Neural cell (in vitro differentiated cells): ENCODE results near the gene FGF12. TPM values are rescaled to one million over a fixed set of nuclear protein-coding genes. Genes with fewer than 3 reads are reported as not detected.

Experiments used
- H2AFZ ChIP-seq: fragments of 200-600, 300-800 bp; sonication (generic), shearing (Covaris generic); 2 replicates; pipeline ENCODE4 v1.6.0; 2014; ENCODE audit warnings: low read depth, mild to moderate bottlenecking, antibody characterized with exemption, low read length, moderate library complexity
- H3F3A ChIP-seq: fragments of 200-600 bp; shearing (Covaris generic); 2 replicates; pipeline ENCODE4 v1.6.1; 2016; ENCODE audit warnings: mild to moderate bottlenecking, moderate library complexity, mixed read lengths, antibody characterized with exemption, low read length; ENCODE audit not compliant: insufficient read depth, poor library complexity, severe bottlenecking
- H3K27ac ChIP-seq: fragments of 200-600, 300-800 bp; sonication (generic), shearing (Covaris generic); 2 replicates; pipeline ENCODE4 v1.5.1; 2014; ENCODE audit warnings: mild to moderate bottlenecking, low read length, moderate library complexity
- H3K27me3 ChIP-seq: fragments of 300-800, 200-600 bp; sonication (generic), shearing (Covaris generic); 2 replicates; pipeline ENCODE4 v1.6.0; 2014; ENCODE audit warnings: mild to moderate bottlenecking, low read depth, low read length, moderate library complexity; ENCODE audit not compliant: insufficient read depth
- H3K36me3 ChIP-seq: fragments of 300-800, 200-600 bp; sonication (generic), shearing (Covaris generic); 2 replicates; pipeline ENCODE4 v1.5.1; 2014; ENCODE audit warnings: mild to moderate bottlenecking, antibody characterized with exemption, low read length, moderate library complexity; ENCODE audit not compliant: insufficient read depth
- H3K4me2 ChIP-seq: fragments of 300-800, 200-600 bp; sonication (generic), shearing (Covaris generic); 2 replicates; pipeline ENCODE4 v1.6.0; 2014; ENCODE audit warnings: mild to moderate bottlenecking, low read length
- H3K4me3 ChIP-seq: fragments of 300-800, 200-600 bp; sonication (generic), shearing (Covaris generic); 2 replicates; pipeline ENCODE4 v1.5.1; 2014; ENCODE audit warnings: mild to moderate bottlenecking, low read length, moderate library complexity
- H3K79me2 ChIP-seq: fragments of 200-600 bp; shearing (Covaris generic); replicated peaks from 2 replicates; pipeline ENCODE4 v1.6.0; 2014; ENCODE audit warnings: mild to moderate bottlenecking, low read length, moderate library complexity; ENCODE audit not compliant: insufficient read depth
- H3K9ac ChIP-seq: fragments of 300-800, 200-600 bp; sonication (generic), shearing (Covaris generic); 2 replicates; pipeline ENCODE4 v1.6.1; 2016; ENCODE audit warnings: mild to moderate bottlenecking, low read length, mixed read lengths
- H3K9me2 ChIP-seq: fragments of 200-600 bp; shearing (Covaris generic); 2 replicates; pipeline ENCODE4 v1.6.1; 2016; ENCODE audit warnings: mild to moderate bottlenecking, low read length, mixed read lengths; ENCODE audit not compliant: insufficient read depth
- H3K9me3 ChIP-seq: fragments of 200-600, 300-800 bp; sonication (generic), shearing (Covaris generic); 2 replicates; pipeline ENCODE4 v1.6.1; 2016; ENCODE audit warnings: mild to moderate bottlenecking, mixed run types, low read length, moderate library complexity, mixed read lengths
- H4K20me1 ChIP-seq: fragments of 200-600 bp; shearing (Covaris generic); 2 replicates; pipeline ENCODE4 v1.6.1; 2016; ENCODE audit warnings: mild to moderate bottlenecking, mixed run types; ENCODE audit not compliant: insufficient read depth
- CTCF ChIP-seq: fragments of 450-650 bp; IDR thresholded peaks from 2 replicates; pipeline ENCODE4 v1.5.1; 2014; ENCODE audit warnings: antibody characterized with exemption, mild to moderate bottlenecking, moderate library complexity; ENCODE audit not compliant: poor library complexity, severe bottlenecking
- EP300 ChIP-seq: fragments of 450-650 bp; conservative IDR thresholded peaks from 2 replicates; pipeline ENCODE4 v1.6.1; 2014; ENCODE audit warnings: antibody characterized with exemption, mild to moderate bottlenecking, moderate library complexity; ENCODE audit not compliant: poor library complexity, severe bottlenecking
- MXI1 ChIP-seq: fragments of 450-650 bp; conservative IDR thresholded peaks from 2 replicates; pipeline ENCODE4 v1.6.1; 2014; ENCODE audit warnings: antibody characterized with exemption, mild to moderate bottlenecking; ENCODE audit not compliant: poor library complexity, severe bottlenecking
- POLR2AphosphoS5 ChIP-seq: IDR thresholded peaks from 2 replicates; pipeline ENCODE4 v1.6.1; 2012
- RAD21 ChIP-seq: fragments of 450-650 bp; conservative IDR thresholded peaks from 2 replicates; pipeline ENCODE4 v1.6.1; 2014; ENCODE audit warnings: antibody characterized with exemption, mild to moderate bottlenecking, moderate library complexity
- REST ChIP-seq: IDR thresholded peaks from 2 replicates; pipeline ENCODE4 v1.6.1; 2012; ENCODE audit warnings: borderline replicate concordance
- TAF1 ChIP-seq: IDR thresholded peaks from 2 replicates; pipeline ENCODE4 v1.6.1; 2012; ENCODE audit warnings: low read depth
- polyA plus RNA-seq: library from polyadenylated mRNA; depleted of rRNA; stranded (reverse); fragments of >200 nt; gene quantifications from 2 replicates; pipeline ENCODE4 v1.2.3, GENCODE V29; 2014

The FGF12 gene
- polyA plus RNA-seq, 1 donor from 2014 or later = 4.8 TPM

- no peak for TF ChIP-seq POLR2AphosphoS5
- TF ChIP-seq TAF1 = no peak
- TF ChIP-seq EP300 = no peak
- TF ChIP-seq RAD21 = no peak
- TF ChIP-seq REST = no peak
- no peak for TF ChIP-seq CTCF
- TF ChIP-seq MXI1 = no peak
- Histone ChIP-seq H3K9me2 (no peaks in the 10 kb centered on the region), H3K4me2 (no peak overlapping the region), H4K20me1 (no peaks in the 10 kb centered on the region), H2AFZ (no peak overlapping the region), H3K9ac (no peak overlapping the region), H3K9me3 (no peaks in the 10 kb centered on the region), H3K27ac (no peak overlapping the region), H3K36me3 (no peaks in the 10 kb centered on the region), H3K4me3 (no peak overlapping the region), H3K79me2 (no peaks in the 10 kb centered on the region), H3F3A (no peaks in the 10 kb centered on the region), H3K27me3 (peaks cover 8% of the 10 kb centered on the region)
These were observed 310.3 kb downstream of the FGF12 start for GRCh38 chr3:192417017-192417416.

- H3K27ac ChIP-seq = no peak overlapping the region
- H3K9ac ChIP-seq = no peak overlapping the region
- H2AFZ ChIP-seq = no peak overlapping the region
- H3K79me2 ChIP-seq = no peaks in the 10 kb centered on the region
- H3F3A ChIP-seq = no peaks in the 10 kb centered on the region
- H3K9me2 ChIP-seq = no peaks in the 10 kb centered on the region
- H3K4me3 ChIP-seq = no peak overlapping the region
- H4K20me1 ChIP-seq = no peaks in the 10 kb centered on the region
- peaks cover 43% of the 10 kb centered on the region for H3K27me3 ChIP-seq
- no peaks in the 10 kb centered on the region for H3K9me3 ChIP-seq
- no peak for TF ChIP-seq POLR2AphosphoS5
- H3K36me3 ChIP-seq = no peaks in the 10 kb centered on the region
- H3K4me2 ChIP-seq = no peak overlapping the region
These were observed 313.9 kb downstream of the FGF12 start for GRCh38 chr3:192413461-192413860.

GRCh38 chr3:192410684-192410960 lies 316.7 kb downstream of the FGF12 start:
- no peaks in the 10 kb centered on the region for H3K9me3 ChIP-seq
- no peak for TF ChIP-seq CTCF
- no peak for TF ChIP-seq POLR2AphosphoS5
- TF ChIP-seq MXI1 = no peak
- no peaks in the 10 kb centered on the region for H3K79me2 ChIP-seq
- H3K4me3 ChIP-seq = peak overlapping the region; percentile 81
- no peak overlapping the region for H3K27ac ChIP-seq
- H3F3A ChIP-seq = no peaks in the 10 kb centered on the region
- H3K27me3 ChIP-seq = peaks cover 68% of the 10 kb centered on the region
- no peaks in the 10 kb centered on the region for H3K36me3 ChIP-seq
- H3K4me2 ChIP-seq = peak overlapping the region; percentile 17
- no peak overlapping the region for H3K9ac ChIP-seq
- H3K9me2 ChIP-seq = no peaks in the 10 kb centered on the region
- no peaks in the 10 kb centered on the region for H4K20me1 ChIP-seq
- H2AFZ ChIP-seq = no peak overlapping the region
